Activated B cell treated with CpG ODN at 0.5 μM for 24 hours (primary cell): ENCODE data around the gene SLC27A2. TPM values are rescaled to one million over a fixed set of nuclear protein-coding genes. Genes with fewer than 3 reads are reported as not detected.

Source experiments
- ATAC-seq: fragments of 200-7000 bp; cut with Tn5 transposase; one replicate; pipeline ENCODE4 v1.10.0; 2021; ENCODE audit warnings: low read depth, mild to moderate bottlenecking, moderate library complexity
- CTCF ChIA-PET: fragments of 350-600 bp; sonication (Branson Sonifier 250); formaldehyde crosslinking; loops from one replicate; lab custom pipeline; 2021; ENCODE audit warnings: antibody characterized with exemption; lab: Charles Lee
- POLR2A ChIA-PET: fragments of 350-600 bp; sonication (Branson Sonifier 250); formaldehyde crosslinking; loops from one replicate; lab custom pipeline; 2021; ENCODE audit warnings: antibody characterized with exemption; lab: Charles Lee
- DNase-seq: peaks from one replicate; pipeline ENCODE4 v3.0.0; 2022
- H3K27ac Mint-ChIP-seq: one replicate; pipeline ENCODE4 v1.8.0; 2020; ENCODE audit warnings: mixed read lengths
- H3K27me3 Mint-ChIP-seq: one replicate; pipeline ENCODE4 v1.8.0; 2021; ENCODE audit warnings: mixed read lengths
- H3K36me3 Mint-ChIP-seq: one replicate; pipeline ENCODE4 v1.8.0; 2021; ENCODE audit warnings: low read depth, mixed read lengths
- H3K4me1 Mint-ChIP-seq: one replicate; pipeline ENCODE4 v1.8.0; 2021; ENCODE audit warnings: mixed read lengths
- H3K4me3 Mint-ChIP-seq: one replicate; pipeline ENCODE4 v1.8.0; 2020; ENCODE audit warnings: mild to moderate bottlenecking, mixed read lengths
- H3K9me3 Mint-ChIP-seq: one replicate; pipeline ENCODE4 v1.8.0; 2020; ENCODE audit warnings: mixed read lengths
- intact Hi-C: fragments of 100-400 bp; cut with micrococcal nuclease; formaldehyde crosslinking; loops from one replicate; pipeline ENCODE4 v1.15.1; 2024
- total RNA-seq: library from RNA; stranded (reverse); gene quantifications from 2 replicates; pipeline ENCODE4 v1.2.3, GENCODE V29; 2022
- TF ChIP-seq, protein P1 (sequence below): fragments of 200-600 bp; IDR thresholded peaks from one replicate; pipeline ENCODE4 v1.8.0; 2022; ENCODE audit warnings: antibody characterized with exemption, mild to moderate bottlenecking

The SLC27A2 gene
- total RNA-seq, 1 donor from 2014 or later, result 0.29 TPM

GRCh38 chr15:50137893-50138292 lies 44.1 kb upstream of the SLC27A2 start:
- ATAC-seq (no peak), DNase-seq (no peak)
- H3K36me3 Mint-ChIP-seq, result no peaks in the 10 kb centered on the region
- ChIA-PET POLR2A (no interaction called here), CTCF (interaction anchor here (1.1 kb wide), 1 partner anchor 902 kb away, joined by 4 read pairs; no protein-coding TSS in a partner anchor)
- no peak overlapping the region for H3K4me3 Mint-ChIP-seq
- no peaks in the 10 kb centered on the region for H3K9me3 Mint-ChIP-seq
- intact Hi-C loops, result loop anchor here (10.0 kb wide), 1 partner anchor 133 kb away; no protein-coding TSS in a partner anchor
- TF ChIP-seq, protein P1, sequence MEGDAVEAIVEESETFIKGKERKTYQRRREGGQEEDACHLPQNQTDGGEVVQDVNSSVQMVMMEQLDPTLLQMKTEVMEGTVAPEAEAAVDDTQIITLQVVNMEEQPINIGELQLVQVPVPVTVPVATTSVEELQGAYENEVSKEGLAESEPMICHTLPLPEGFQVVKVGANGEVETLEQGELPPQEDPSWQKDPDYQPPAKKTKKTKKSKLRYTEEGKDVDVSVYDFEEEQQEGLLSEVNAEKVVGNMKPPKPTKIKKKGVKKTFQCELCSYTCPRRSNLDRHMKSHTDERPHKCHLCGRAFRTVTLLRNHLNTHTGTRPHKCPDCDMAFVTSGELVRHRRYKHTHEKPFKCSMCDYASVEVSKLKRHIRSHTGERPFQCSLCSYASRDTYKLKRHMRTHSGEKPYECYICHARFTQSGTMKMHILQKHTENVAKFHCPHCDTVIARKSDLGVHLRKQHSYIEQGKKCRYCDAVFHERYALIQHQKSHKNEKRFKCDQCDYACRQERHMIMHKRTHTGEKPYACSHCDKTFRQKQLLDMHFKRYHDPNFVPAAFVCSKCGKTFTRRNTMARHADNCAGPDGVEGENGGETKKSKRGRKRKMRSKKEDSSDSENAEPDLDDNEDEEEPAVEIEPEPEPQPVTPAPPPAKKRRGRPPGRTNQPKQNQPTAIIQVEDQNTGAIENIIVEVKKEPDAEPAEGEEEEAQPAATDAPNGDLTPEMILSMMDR, result no peak
- no peaks in the 10 kb centered on the region for H3K27me3 Mint-ChIP-seq
- H3K27ac Mint-ChIP-seq, result no peak overlapping the region
- peaks cover 25% of the 10 kb centered on the region for H3K4me1 Mint-ChIP-seq

DNA sequence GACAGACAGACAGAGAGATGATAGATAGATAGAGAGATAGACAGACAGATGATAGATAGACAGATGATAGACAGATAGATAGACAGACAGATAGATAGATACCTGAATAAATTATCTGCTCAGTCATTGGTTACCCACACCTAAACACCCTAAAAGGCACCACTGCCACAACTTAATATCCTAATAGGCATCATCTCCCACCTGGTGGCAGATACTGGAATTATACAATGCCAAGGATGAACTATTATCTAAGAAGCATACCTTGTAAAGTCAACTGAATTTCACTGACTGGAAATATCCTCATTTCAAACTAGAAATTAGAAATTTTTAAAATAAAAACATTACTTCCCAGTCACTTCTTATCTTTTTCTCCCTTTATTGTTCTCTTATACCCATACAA lies 43.6 kb upstream of the SLC27A2 start:
- H3K4me3 Mint-ChIP-seq, result no peak overlapping the region
- TF ChIP-seq, protein P1, result no peak
- H3K27me3 Mint-ChIP-seq, result no peaks in the 10 kb centered on the region
- DNase-seq (no peak), ATAC-seq (no peak)
- peaks cover 25% of the 10 kb centered on the region for H3K4me1 Mint-ChIP-seq
- ChIA-PET CTCF (no interaction called here), POLR2A (no interaction called here)
- no peaks in the 10 kb centered on the region for H3K9me3 Mint-ChIP-seq
- no peak overlapping the region for H3K27ac Mint-ChIP-seq
- no peaks in the 10 kb centered on the region for H3K36me3 Mint-ChIP-seq
- intact Hi-C loops, result loop anchor here (10.0 kb wide), 1 partner anchor 134 kb away; no protein-coding TSS in a partner anchor

GRCh38 chr15:50140098-50140497 lies 41.9 kb upstream of the SLC27A2 start:
- CTCF ChIA-PET, result no interaction called here
- ATAC-seq (no peak), DNase-seq (no peak)
- POLR2A ChIA-PET, result no interaction called here
- intact Hi-C loops, result no loop called here
- Mint-ChIP-seq H3K4me3 (no peak overlapping the region), H3K4me1 (peaks cover 25% of the 10 kb centered on the region), H3K27me3 (no peaks in the 10 kb centered on the region), H3K9me3 (no peaks in the 10 kb centered on the region), H3K36me3 (no peaks in the 10 kb centered on the region), H3K27ac (no peak overlapping the region)
- TF ChIP-seq, protein P1, result no peak

DNA sequence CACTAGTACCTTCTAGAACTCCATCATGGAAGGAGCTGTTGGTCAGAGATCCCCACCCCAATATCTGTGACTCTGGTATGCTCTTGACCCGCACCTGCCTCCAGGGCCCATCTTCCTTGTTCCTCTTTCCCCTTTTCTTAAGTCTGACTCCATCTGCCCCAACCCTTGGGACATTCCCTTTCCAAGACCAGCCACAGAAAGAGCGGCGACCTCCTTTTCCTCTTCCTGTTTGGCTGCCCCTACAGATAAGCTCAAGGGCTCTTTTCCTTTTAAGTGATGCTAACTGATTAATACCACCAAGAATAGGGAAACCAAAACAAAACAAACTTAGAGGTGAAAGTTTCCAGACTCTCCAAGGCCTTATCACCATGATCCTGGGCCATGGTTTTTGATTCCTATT lies 41.0 kb upstream of the SLC27A2 start:
- CTCF ChIA-PET, result no interaction called here

GRCh38 chr15:50141856-50142255 lies 40.1 kb upstream of the SLC27A2 start:
- DNase-seq, result no peak
- intact Hi-C loops, result no loop called here
- Mint-ChIP-seq H3K9me3 (no peaks in the 10 kb centered on the region), H3K4me1 (peaks cover 16% of the 10 kb centered on the region), H3K4me3 (no peak overlapping the region), H3K27ac (no peak overlapping the region), H3K27me3 (no peaks in the 10 kb centered on the region), H3K36me3 (no peaks in the 10 kb centered on the region)
- TF ChIP-seq, protein P1, result no peak
- POLR2A ChIA-PET, result no interaction called here
- ATAC-seq, result no peak
- CTCF ChIA-PET, result no interaction called here

More for the DNA sequence above, 41.0 kb upstream of the SLC27A2 start:
- no peak for ATAC-seq
- no peak for DNase-seq
- POLR2A ChIA-PET, result no interaction called here
- intact Hi-C loops, result no loop called here
- Mint-ChIP-seq H3K4me1 (peaks cover 16% of the 10 kb centered on the region), H3K27me3 (no peaks in the 10 kb centered on the region), H3K4me3 (no peak overlapping the region), H3K36me3 (no peaks in the 10 kb centered on the region), H3K9me3 (no peaks in the 10 kb centered on the region), H3K27ac (no peak overlapping the region)
- TF ChIP-seq, protein P1, result no peak
